Suprapubic skin (tissue), 3 donors: ENCODE data around the gene IL4R.

ENCODE experiments used
- CTCF ChIP-seq, 2 donors: fragments of 200-600 bp in 1 of 2; fragments of 450-650 bp in 1 of 2; sonication (generic) in 1 of 2; IDR thresholded peaks; one replicate each; pipeline ENCODE4 v1.5.1; 2016 to 2019; ENCODE audit warnings: antibody characterized with exemption in 2 of 2, mild to moderate bottlenecking in 1 of 2, moderate library complexity in 1 of 2
- EP300 ChIP-seq: sonication (generic); formaldehyde crosslinking; IDR thresholded peaks from one replicate; pipeline ENCODE4 v1.6.1; 2017; ENCODE audit warnings: antibody characterized with exemption

- no peak for TF ChIP-seq CTCF (IDR thresholded peaks at IDR 0.05)
- no peak for TF ChIP-seq EP300
These were observed 24.1 kb upstream of the IL4R start for GRCh38 chr16:27289669-27290068.
